Lower lobe of right lung (tissue), 2 donors: ENCODE measurements around the gene GON7. TPM values are rescaled to one million over a fixed set of nuclear protein-coding genes. Genes with fewer than 3 reads are reported as not detected.
"Not testable (repeated sequence)": the region's sequence is repeated elsewhere in the genome, so short reads cannot be mapped to it uniquely, and the experiment has no call there.

Source experiments
- ATAC-seq, 2 donors: fragments of 200-7000 bp; cut with Tn5 transposase; one replicate each; pipeline ENCODE4 v1.9.1; 2020 to 2022; ENCODE audit warnings: mild to moderate bottlenecking in 2 of 2, moderate library complexity in 2 of 2
- DNase-seq: peaks from one replicate; pipeline ENCODE4 v3.0.0-alpha.2; 2020
- H3K27ac ChIP-seq: fragments of 200-600 bp; one replicate; pipeline ENCODE4 v1.8.0; 2022
- H3K27me3 ChIP-seq: fragments of 200-600 bp; one replicate; pipeline ENCODE4 v1.8.0; 2022; ENCODE audit warnings: low read depth
- H3K36me3 ChIP-seq: fragments of 200-600 bp; one replicate; pipeline ENCODE4 v1.8.0; 2022; ENCODE audit warnings: mild to moderate bottlenecking
- H3K4me1 ChIP-seq: fragments of 200-600 bp; one replicate; pipeline ENCODE4 v1.8.0; 2022
- H3K4me3 ChIP-seq: fragments of 200-600 bp; one replicate; pipeline ENCODE4 v1.8.0; 2022; ENCODE audit warnings: mild to moderate bottlenecking
- H3K9me3 ChIP-seq: fragments of 200-600 bp; one replicate; pipeline ENCODE4 v1.8.0; 2022
- intact Hi-C: fragments of 100-400 bp; cut with DNase I; formaldehyde crosslinking; loops from one replicate; pipeline ENCODE4 v1.11.0; 2022
- total RNA-seq: library from RNA; stranded (reverse); fragmentation: NEBNext Ultra II Directional; extraction: Animal tissue kit (Norgen Biotek cat#: 25700); gene quantifications from one replicate; pipeline ENCODE4 v1.2.1, GENCODE V29; 2021
- TF ChIP-seq, protein P1 (sequence below): fragments of 200-600 bp; IDR thresholded peaks from one replicate; pipeline ENCODE4 v1.8.0; 2022; ENCODE audit warnings: antibody characterized with exemption, mild to moderate bottlenecking
- donor health status: DM: no; HTN: yes; CAD: no; lungs with severe emphysema.

Gene GON7
- total RNA-seq, 1 donor from 2014 or later = 12.9 TPM

DNA sequence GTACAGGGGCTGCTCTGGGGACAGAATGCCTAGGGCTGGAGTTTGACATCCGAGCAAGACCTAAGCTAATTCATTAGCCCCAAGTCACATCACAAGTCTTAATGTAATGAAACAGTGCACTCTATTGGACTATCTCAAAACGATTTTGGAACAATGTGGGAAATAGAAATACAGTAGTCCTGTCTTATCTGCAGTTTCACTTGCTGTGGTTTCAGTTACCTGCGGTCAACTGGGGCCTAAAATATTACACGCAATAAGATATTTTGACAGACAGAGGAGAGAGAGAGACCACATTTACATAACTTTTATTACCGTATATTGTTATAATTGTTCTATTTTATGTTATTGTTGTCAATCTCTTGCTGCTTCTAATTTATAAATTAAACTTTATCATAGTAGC lies 43.3 kb downstream of the GON7 start:
- TF ChIP-seq, protein P1, sequence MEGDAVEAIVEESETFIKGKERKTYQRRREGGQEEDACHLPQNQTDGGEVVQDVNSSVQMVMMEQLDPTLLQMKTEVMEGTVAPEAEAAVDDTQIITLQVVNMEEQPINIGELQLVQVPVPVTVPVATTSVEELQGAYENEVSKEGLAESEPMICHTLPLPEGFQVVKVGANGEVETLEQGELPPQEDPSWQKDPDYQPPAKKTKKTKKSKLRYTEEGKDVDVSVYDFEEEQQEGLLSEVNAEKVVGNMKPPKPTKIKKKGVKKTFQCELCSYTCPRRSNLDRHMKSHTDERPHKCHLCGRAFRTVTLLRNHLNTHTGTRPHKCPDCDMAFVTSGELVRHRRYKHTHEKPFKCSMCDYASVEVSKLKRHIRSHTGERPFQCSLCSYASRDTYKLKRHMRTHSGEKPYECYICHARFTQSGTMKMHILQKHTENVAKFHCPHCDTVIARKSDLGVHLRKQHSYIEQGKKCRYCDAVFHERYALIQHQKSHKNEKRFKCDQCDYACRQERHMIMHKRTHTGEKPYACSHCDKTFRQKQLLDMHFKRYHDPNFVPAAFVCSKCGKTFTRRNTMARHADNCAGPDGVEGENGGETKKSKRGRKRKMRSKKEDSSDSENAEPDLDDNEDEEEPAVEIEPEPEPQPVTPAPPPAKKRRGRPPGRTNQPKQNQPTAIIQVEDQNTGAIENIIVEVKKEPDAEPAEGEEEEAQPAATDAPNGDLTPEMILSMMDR = no peak
- ATAC-seq (no peak), DNase-seq (no peak)
- intact Hi-C loops = no loop called here
- no peak overlapping the region for H3K4me3 ChIP-seq
- H3K27ac ChIP-seq = no peak overlapping the region
- no peaks in the 10 kb centered on the region for H3K9me3 ChIP-seq
- H3K27me3 ChIP-seq = no peaks in the 10 kb centered on the region
- no peaks in the 10 kb centered on the region for H3K36me3 ChIP-seq
- no peaks in the 10 kb centered on the region for H3K4me1 ChIP-seq

- TF ChIP-seq, protein P1 = no peak
- DNase-seq = no peak
- no peak overlapping the region for H3K4me3 ChIP-seq
- no peaks in the 10 kb centered on the region for H3K36me3 ChIP-seq
- intact Hi-C loops = no loop called here
- no peaks in the 10 kb centered on the region for H3K27me3 ChIP-seq
- H3K27ac ChIP-seq = no peak overlapping the region
- H3K4me1 ChIP-seq = no peaks in the 10 kb centered on the region
- no peak for ATAC-seq
- no peaks in the 10 kb centered on the region for H3K9me3 ChIP-seq
These were observed 45.4 kb downstream of the GON7 start for GRCh38 chr14:93161411-93161940.

DNA sequence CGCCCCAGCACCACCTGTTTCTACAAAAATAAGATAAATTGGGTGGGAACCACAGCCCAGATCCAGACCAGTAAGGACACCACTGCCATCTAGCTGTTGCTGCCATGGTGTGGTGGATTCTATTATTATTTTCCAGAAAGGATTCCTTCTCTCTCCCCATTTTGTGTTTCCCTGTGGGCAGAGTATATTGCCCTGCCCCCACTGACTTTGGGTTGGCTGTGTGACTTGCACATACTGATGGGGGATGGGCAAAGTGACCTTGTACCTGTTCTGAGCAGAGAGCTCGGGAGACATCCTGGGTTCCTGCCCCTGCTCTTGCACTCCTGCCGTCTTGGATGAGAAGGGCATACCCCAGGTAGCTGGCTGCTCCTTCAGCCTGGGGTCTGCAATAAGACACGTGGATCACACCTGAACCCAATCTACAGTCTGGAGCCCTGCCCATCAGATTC lies 46.5 kb downstream of the GON7 start:
- intact Hi-C loops = no loop called here
- Histone ChIP-seq H3K27ac (no peak overlapping the region), H3K9me3 (no peaks in the 10 kb centered on the region), H3K36me3 (no peaks in the 10 kb centered on the region), H3K27me3 (no peaks in the 10 kb centered on the region), H3K4me1 (no peaks in the 10 kb centered on the region), H3K4me3 (no peak overlapping the region)
- ATAC-seq (peak in 1 of 2 donors; percentile 32), DNase-seq (no peak)
- TF ChIP-seq, protein P1 = no peak

DNA sequence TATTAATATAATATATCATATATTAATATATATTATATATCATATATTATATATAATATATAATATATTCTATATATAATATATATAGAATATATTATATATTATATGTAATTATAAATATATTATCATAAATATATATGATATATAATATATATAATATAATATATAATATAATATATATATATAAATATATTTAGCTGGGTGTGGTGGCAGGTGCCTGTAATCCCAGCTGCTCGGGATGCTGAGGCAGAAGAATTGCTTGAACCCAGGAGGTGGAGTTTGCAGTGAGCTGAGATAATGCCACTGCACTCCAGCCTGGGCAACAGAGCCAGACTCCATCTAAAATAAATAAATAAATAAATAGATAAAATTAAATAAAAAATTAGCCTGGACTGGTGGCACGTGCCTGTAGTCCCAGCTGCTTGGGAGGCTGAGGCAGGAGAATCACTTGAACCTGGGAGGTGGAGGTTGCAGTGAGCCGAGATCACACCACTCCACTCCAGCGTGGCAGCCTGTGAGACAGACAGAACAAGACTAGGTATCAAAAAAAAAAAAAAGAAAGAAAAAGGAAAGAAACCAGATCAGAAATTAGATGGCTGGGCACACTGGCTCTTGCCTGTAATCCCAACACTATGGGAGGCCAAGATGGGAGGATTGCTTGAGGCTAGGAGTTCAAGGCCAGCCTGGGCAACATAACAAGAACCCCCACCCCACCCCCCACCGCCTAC lies 47.1 kb downstream of the GON7 start:
- H3K4me3 ChIP-seq, H3K36me3 ChIP-seq, H3K27me3 ChIP-seq, H3K27ac ChIP-seq, ATAC-seq, intact Hi-C loops, H3K4me1 ChIP-seq, H3K9me3 ChIP-seq, DNase-seq: not testable (repeated sequence)

- ATAC-seq, H3K27me3 ChIP-seq, intact Hi-C loops: not testable (repeated sequence)
These were observed 48.5 kb downstream of the GON7 start for GRCh38 chr14:93158349-93158748.

DNA sequence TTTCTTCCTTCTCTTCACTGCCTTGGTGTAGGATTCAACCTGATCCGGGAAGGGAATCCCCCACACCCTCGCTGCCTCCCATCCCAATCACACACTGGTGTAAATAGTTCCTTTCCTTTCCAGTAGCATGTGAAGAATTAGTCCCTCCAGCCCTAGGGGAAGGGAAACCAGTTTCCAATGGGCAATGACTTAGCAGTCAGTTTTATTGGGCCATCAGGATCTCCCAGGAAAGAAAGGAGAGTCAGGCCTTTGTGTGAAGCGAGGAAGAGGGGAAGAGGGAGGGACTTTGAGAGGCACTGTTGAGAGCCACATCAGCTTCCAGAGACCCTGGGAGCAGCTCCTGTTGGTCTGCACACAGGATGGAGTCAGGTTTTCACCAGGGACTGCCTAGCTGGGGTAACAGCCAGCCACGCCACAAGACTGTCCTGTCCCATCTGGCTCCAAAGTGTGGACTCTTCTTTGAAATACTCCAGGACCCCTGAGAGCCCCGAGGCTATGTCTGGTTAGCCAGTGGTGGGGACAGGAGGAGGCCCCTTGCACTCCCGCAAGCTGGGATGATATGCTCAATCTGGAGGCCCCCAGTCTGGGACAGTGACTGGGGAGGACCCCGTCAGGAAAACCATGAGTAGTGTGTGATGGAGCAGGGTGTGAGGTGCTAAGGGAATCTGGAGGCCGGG lies 50.0 kb downstream of the GON7 start:
- intact Hi-C loops = no loop called here
- Histone ChIP-seq H3K4me3 (no peak overlapping the region), H3K27me3 (no peaks in the 10 kb centered on the region), H3K4me1 (no peaks in the 10 kb centered on the region), H3K9me3 (no peaks in the 10 kb centered on the region), H3K27ac (no peak overlapping the region), H3K36me3 (no peaks in the 10 kb centered on the region)
- TF ChIP-seq, protein P1 = no peak
- DNase-seq (no peak), ATAC-seq (peak in 1 of 2 donors; percentile 34)

More at GRCh38 chr14:93158349-93158748, 48.5 kb downstream of the GON7 start:
- H3K9me3 ChIP-seq, H3K4me1 ChIP-seq, DNase-seq, H3K4me3 ChIP-seq, H3K27ac ChIP-seq, H3K36me3 ChIP-seq: not testable (repeated sequence)
